Right renal pelvis (tissue), 4 donors: ENCODE results near the gene MTMR3. TPM values are rescaled to one million over a fixed set of nuclear protein-coding genes. Genes with fewer than 3 reads are reported as not detected.

Experiments used
- DNase-seq, 4 donors: peaks; one replicate each; pipeline ENCODE4 v3.0.0-alpha.2; 2013; ENCODE audit warnings: low read depth in 4 of 4, low spot score in 3 of 4, missing footprints in 1 of 4
- polyA plus RNA-seq, 4 donors: library from polyadenylated mRNA; unstranded; fragments of 120-200 nt; gene quantifications; one replicate each; pipeline ENCODE4 v1.2.1, GENCODE V29; 2013; ENCODE audit not compliant: insufficient read length in 4 of 4

MTMR3 gene
- polyA plus RNA-seq, 4 donors, result 30.9 to 41.6 (median 36.2) TPM

DNA sequence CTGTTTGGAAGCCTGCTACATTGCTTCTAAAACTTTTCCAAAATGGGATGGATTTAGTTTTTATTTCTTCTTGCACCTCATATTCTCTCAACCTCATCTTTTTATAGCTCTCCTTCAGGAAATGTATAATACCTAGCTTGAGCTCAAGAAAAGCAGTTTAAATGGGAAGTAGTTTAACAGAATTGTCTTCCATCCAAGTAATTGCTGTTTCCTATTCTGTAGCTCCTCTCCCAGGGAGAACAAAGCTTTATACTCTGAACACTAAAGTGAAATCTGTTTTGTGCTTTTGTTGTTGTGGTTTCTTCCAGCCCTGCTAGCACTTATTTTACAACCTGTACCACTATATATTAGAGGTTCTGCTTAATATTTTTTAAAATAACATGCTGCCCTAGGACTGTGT is 114.1 kb downstream of the MTMR3 start:
- no peak for DNase-seq

DNA sequence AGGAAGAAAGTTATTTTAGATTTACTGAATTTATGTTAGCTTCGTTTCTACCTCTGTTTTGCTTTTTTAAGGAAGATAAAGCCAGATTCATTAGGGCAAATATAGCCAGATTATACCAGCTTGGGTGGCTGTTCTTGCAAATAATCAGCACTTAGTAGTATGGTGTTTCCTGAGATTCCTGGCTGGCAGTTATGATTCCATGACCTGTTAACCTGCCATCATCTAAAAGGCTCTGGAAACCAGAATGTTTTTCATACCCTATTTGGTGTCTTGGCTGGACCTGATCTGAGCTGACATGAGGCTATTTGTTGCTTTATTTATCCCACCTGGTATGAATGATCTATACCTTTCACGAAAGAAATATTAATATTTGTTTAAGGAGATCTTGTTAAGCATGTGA is 114.5 kb downstream of the MTMR3 start:
- DNase-seq, result no peak

DNA sequence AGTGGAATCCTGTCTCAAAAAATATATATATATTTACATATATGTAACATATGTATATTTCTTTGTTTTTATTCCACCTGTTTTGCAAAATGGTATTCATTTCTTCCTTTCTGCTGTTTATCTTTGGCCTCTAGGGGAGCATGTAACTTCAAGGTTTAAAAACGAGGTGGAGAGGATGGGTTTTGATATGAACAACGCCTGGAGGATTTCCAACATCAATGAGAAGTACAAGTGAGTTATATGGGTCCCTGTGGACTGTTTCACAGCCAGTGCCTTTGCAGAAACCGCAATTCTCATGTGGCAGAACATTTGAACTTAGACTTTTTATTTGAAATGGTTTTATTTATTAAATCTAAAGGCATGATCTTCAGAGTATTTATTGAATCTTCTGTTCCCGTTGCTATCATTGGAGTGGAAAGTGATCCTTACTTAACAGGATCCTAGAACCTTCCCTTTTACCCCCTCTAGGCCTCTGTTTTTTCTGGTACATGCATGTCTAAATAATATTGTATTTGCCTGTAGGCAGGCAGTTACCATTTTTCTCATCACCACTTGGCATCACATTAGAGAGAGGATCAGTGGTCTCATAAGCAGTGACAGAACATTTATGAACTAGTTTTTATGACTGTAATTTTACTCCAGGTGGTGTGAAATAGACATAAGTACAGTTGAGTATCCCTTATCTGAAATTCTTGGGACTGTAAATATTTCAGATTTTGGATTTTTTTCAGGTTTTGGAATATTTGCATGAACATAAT is 115.8 kb downstream of the MTMR3 start:
- DNase-seq, result no peak

DNA sequence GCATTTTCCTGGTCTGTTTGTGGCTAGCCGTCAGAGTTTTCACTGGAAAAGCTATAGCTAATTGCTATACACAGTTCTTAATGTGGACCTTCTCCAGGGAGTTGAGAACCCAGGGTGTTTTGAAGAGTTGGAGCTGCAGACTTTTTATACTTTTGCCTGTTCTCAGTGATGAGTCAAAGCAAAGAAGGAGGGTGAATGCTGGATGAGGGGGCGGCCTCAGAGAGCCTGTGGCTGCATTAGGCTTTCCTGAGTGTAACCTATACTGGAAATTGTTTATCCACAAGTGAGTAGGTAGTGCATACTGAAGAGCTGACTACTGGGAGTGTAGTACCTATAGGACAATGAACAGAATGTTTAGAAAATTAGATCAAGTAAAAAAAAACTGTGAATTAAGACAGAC is 117.6 kb downstream of the MTMR3 start:
- no peak for DNase-seq

DNA sequence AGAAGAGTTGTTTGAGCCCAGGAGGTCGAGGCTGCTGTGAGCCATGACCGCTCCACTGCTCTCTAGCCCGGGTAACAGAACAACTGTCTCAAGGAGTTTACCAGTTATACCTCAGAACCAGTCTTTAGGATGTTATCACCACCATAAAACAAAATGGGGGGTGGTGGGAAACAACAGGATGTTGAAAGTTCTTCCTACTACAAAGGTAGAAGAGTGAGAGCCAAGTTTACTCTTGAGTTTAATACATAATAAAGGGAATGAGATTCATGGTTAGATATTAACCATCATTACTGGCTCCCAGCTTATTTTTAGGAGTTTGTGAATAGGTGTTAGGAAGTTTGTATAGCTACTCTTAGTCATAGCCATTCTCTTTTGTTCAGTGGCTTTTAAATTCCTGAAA is 118.5 kb downstream of the MTMR3 start:
- DNase-seq, result no peak

DNA sequence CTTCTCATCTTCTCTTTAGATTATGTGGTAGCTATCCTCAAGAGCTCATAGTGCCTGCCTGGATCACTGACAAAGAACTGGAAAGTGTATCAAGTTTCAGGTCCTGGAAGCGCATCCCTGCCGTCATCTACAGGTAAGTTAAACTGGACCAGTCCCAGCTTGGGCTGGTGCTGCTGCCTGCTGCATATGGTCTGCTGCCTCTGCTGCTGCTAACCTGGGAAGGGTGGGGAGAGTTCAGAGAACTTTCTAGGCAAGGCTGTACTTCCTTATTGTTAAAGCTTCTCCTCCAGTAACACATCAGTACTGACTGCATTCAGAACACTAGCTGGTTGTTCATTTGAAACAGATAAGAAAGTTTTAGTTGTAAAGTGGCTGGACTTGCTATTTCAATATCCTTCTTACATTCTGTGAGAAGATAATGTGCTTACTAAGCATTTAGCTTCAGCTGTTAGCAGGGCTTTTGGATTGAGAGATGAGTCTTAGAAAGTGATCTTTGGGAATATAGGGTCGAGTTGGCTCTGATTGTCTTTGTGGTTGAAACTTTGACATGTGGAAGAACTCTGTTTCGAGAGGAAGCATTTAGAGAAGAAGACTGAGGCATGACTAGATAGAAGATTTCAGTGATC is 120.0 kb downstream of the MTMR3 start:
- no peak for DNase-seq

DNA sequence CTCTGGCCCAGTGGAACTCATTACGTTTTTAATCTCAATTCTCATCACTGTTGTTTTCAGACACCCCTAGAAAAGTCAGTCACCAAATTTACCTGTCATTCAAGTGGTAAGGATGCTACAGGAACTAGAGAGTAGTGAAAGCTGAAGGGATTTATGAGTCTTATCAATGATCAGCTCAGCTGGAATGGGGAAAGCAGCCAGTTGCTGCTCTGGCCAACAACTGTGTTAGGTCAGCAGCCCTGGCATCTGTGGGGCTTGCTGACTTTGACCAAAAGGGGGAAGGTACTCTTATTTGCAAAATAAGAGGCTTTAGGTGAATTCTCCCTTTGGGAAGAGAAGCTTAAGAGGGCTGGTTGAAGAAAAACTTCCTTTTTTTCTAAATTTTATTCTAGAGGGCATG is 121.1 kb downstream of the MTMR3 start:
- no peak for DNase-seq

DNA sequence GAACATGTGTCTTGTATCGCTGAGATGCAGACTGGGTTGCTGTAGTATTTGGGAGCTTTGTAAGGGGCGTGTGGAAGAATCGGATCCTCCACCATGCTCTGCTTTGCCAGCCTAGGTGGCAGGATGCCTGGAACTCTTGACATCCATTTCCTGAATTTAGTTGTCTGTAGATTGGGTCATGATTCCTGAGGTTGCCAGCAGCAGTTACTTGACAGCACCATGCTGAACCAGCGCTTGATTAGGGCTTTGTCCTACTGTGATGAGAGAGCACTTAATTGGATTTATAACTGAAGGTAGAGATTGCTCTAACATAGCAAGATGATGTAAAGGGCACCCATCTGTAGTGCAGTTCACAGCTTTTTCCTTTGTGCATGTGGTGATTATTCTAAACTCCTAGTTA is 121.7 kb downstream of the MTMR3 start:
- DNase-seq, result no peak

DNA sequence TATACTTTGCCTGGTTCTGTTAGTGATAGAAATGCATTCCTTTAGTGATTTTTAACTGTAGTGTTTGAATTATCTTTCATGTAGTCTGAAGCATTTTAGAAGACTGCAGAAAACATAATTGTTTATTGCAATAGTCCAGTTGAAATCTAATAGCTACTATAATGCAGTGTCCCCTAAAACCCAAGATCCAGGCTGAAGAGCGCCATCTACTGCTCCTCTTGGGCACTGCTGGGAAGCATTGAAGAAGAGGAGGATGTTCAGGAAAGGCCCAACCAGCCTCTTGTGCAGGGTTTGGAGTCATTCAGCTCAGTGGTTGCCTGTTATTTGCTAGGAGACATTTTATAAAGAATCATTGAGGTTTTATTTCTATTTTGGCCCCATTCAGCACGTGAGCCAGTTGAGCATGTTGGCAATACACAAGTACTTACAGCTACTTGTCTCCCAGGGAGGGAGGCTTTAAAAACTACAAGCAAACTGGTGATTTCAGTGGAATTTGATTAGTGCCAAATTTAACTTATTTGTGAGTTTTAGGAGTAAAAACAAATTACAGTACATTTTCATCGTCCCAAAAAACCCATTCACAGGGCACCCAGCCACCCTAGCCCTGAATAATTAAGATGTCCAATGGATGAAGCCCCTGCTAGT is 122.4 kb downstream of the MTMR3 start:
- peak; percentile 61 to 75 (median 68) for DNase-seq

DNA sequence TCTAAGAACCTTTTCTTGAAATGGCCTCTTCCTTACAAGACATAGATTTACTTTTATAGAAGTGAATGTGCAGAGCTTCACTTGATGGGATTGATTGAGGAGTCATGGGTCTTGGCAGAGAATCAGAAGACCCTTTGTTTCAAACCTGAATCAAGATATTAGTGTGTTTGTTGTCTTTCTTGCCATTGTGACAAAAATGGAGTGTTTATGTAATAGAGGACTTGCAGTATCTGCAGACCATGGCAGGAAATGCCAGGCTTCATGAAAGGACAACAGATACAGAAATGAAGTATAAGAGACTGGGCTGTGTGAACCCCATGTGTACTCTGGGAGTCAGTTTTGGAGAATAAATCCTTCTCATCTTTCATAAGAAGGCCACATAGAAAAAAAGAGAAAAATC is 124.4 kb downstream of the MTMR3 start:
- DNase-seq, result no peak

DNA sequence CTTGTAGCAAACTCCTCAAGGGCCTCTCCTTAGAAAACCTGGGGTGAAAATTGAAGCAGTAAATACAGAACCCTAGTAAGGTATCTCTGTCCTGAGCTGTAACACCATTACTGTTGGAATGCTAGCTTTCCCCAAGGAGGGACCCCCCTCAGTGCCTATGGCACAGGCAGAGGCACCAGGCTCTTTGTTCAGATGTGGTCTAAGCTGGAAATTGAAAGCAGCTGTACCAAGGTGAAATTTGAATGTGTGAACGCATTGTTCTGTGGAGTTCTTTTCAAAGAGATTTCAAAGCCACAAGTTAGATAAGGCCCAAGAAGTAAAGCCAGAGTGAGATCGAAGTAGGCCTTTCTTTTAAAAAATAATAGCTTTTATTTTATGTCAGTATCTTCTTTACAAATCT is 125.4 kb downstream of the MTMR3 start:
- DNase-seq, result no peak

DNA sequence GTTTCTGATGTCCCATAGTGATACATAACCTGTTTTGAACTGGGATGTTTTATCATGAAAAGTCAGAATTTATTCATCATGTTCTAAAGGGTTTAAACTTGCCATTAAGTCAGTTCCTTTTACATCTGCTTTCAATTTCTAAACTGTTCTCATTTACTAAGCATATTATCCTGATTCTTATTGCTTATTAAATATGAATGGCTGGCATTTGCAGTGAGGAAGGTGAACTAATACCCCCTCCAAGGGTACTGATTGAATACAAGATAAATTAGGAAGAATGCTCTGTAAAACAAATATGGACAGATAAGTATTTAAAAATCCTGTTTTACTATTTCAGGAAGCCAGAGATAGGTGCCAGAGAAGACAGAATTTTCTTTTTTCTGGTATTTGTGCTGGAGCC is 126.5 kb downstream of the MTMR3 start:
- no peak for DNase-seq

DNA sequence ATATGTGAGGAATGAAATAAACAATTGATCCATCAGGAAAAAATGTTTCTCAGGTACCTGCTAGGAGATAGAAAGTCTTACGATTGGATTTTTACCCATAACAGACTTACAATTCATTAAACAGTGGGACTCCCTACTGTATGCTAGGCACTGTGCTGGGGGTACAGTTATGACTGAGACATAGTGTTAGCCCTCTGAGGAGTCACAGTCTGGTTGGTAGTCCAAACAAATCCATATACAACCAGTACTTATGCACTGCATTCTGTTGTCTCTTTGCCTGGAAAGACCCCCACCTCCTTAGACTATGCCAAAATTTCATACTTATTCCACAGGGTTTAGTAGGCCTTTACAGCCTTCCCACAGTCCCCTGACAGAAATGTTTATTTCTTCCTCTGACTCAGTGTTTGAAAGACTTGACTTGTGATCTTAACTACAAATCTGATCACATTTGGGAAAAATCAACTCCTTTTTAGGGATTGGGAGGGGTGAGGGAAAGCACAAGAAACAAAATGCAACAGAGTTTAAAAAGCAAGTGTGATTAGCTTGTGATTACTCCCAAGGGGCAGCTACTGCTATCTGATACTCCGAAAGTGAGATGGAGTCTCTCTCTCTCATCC is 127.9 kb downstream of the MTMR3 start:
- no peak for DNase-seq

DNA sequence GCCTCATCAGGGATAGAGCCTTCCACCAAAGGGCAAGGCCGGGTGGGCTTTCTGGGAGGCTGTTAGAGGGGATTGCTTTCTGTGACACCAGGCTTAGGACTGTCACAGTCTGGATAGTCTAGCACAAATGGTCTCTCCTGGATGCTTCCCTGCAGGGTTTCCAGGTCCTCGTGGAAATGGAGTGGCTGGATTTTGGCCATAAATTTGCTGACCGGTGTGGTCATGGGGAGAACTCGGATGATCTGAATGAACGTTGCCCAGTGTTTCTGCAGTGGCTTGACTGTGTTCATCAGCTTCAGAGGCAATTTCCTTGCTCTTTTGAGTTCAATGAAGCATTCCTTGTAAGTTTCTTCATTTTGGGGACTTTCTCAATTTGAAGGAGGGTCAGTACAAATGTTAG is 130.2 kb downstream of the MTMR3 start:
- DNase-seq, result no peak

DNA sequence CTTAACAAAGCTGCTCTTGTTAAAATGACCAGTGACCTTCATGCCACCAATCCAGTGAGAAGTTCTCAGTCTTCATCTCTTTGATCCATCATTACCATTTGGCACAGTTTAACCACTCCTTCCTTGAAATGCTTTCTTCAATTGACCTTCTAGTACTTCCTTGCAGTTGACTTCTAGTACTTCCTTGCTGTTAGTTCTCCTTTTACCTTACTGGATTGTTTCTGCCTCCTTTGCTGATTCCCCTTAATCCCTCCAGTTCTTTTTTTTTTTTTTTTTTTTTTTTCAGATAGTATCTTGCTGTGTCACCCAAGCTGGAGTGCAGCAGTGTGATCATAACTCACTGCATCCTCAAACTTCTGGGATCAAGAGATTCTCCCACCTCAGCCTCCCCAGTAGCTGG is 131.3 kb downstream of the MTMR3 start:
- no peak for DNase-seq

DNA sequence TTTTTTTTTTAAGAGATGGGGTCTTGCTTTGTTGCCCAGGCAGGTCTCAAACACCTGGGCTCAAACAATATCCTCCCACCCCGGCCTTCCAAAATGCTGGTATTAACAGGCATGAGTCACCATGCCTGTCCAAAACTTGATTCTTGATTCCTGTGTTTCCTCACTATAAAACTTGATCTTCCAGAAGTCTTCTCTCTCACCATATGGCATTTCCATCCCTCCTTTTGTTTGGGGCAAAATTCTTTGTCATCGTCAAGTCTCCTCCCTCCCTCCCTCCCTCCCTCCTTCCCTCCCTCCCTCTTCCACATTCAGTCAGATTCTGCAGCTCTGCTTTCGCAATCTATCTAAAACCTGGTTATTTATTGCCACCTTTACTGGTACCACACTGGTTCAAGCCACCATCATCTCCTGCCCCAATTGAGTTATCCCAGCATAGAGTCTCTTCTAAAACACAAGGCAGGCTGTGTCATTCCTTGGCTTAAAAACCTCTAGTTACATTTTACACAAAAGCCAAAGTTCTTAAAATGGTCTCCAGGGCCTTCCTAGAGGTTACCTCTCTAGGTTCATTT is 132.3 kb downstream of the MTMR3 start:
- no peak for DNase-seq

DNA sequence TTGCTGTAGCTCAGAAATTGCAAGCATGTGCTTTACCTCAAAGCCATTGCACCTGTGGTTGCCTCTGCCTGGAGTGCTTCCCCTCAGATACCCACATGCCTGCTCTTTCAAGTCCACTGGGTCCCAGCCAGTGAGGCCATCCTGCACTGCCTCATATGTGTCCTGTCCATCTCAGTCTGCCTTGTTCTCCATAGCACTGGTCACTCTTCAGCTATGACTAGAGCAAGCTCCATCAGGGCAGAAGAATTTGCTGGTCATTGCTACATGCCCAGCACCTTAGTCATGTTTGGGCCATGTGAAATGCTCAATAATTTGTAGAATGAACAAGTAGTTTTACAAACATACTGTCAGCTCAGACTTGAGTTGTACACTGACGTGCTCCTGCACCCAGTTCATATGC is 132.9 kb downstream of the MTMR3 start:
- no peak for DNase-seq

DNA sequence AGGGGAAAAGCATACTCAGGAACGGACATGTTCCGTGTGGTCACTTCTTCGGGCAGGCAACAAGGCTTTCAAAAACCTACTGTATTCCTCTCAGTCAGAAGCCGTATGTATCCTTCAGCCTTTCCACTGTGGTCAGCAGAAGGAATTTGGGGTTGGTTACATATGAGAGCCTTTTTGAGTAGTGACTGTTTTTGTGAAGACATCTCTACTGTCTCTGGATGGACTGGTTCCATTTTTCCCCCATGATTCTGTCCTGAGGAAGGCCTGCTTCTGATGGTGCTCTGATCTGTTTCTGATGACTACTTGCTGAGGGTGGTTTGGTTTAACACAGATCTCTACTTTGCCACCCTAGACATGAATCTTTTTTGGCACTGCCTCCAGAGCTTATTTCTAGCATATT is 133.6 kb downstream of the MTMR3 start:
- DNase-seq, result no peak

DNA sequence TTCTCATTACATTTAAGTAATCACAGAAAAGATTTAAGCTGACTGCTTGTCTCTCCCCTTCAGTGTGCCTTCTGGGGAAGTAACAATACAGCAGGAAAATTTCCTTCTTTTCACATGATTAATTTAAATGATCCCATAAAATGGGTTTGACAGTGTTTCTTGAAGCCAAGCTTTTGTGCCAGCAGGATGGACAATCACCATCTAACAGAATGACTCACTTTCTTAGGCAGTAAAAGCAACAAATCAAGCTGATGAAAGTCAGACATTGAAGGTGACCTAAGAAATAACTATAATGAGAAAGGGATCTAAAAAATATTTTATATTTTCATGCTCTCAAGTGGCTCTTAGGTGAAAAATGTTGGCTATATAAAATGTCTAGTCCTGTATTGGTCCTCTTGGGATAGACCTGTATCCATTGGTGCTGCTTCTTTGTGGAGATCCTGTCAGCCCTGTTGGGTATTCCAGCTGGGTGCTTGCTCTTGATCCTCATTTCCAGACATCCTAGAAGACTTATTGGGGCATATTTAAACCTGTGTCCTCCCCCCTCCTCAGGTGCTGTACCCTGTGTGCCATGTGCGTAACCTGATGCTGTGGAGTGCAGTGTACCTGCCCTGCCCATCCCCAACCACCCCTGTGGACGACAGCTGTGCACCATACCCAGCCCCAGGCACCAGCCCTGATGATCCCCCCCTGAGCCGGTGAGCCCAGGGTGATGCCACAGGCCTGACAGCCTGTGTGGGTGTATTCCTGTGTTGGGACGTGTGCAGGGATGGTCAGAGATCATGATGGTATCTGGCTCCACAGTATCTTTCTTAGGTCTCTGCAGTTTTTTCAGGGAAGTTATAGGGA is 134.6 kb downstream of the MTMR3 start:
- DNase-seq, result no peak

DNA sequence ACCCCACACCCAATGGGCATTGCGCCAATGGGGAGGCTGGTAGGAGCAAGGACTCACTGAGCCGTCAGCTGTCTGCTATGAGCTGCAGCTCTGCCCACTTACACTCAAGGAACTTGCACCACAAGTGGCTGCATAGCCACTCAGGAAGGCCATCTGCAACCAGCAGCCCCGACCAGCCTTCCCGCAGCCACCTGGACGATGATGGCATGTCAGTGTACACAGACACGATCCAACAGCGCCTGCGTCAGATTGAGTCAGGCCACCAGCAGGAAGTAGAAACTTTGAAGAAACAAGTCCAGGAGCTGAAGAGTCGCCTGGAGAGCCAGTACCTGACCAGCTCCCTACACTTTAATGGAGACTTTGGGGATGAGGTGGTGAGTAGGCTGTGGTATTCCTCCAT is 137.5 kb downstream of the MTMR3 start:
- no peak for DNase-seq
